Stomach (tissue), 9 donors: ENCODE measurements around the gene PRSS22. TPM values are rescaled to one million over a fixed set of nuclear protein-coding genes. Genes with fewer than 3 reads are reported as not detected.

ENCODE experiments used
- DNase-seq, 2 donors: peaks; one replicate each; pipeline versions ENCODE4 v3.0.0 to v3.0.0-alpha.2; 2013 to 2019
- H3K27ac ChIP-seq, 5 donors: fragments of 200-600 bp in 4 of 5; sonication (generic) in 4 of 5; one replicate each; pipeline ENCODE4 v1.5.1; 2013 to 2019; ENCODE audit warnings: mild to moderate bottlenecking in 1 of 5, moderate library complexity in 1 of 5
- H3K27me3 ChIP-seq, 3 donors: fragments of 200-600 bp; sonication (generic); one replicate each; pipeline ENCODE4 v1.5.1; 2017 to 2019; ENCODE audit warnings: mixed run types in 1 of 3
- H3K36me3 ChIP-seq, 4 donors: fragments of 200-600 bp; sonication (generic); 1 replicate in 3 of 4; 2 replicates in 1 of 4; pipeline ENCODE4 v1.5.1; 2016 to 2019
- H3K4me1 ChIP-seq, 4 donors: fragments of 200-600 bp; sonication (generic); one replicate each; pipeline ENCODE4 v1.5.1; 2016 to 2019
- H3K4me3 ChIP-seq, 4 donors: fragments of 200-600 bp; sonication (generic) in 3 of 4; one replicate each; pipeline ENCODE4 v1.5.1; 2016 to 2019; ENCODE audit warnings: mild to moderate bottlenecking in 1 of 4
- H3K9me3 ChIP-seq, 4 donors: fragments of 200-600 bp; sonication (generic); one replicate each; pipeline ENCODE4 v1.5.1; 2016 to 2019
- CTCF ChIP-seq, 7 experiments: fragments of 450-650 bp in 4 of 7; fragments of 200-600 bp in 3 of 7; sonication (generic) in 3 of 7; IDR thresholded peaks; one replicate each; pipeline ENCODE4 v1.5.1; 2016 to 2019; ENCODE audit warnings: antibody characterized with exemption in 7 of 7, control low read depth in 2 of 7, mild to moderate bottlenecking in 1 of 7
- EP300 ChIP-seq: sonication (generic); formaldehyde crosslinking; IDR thresholded peaks from one replicate; pipeline ENCODE4 v1.6.1; 2017; ENCODE audit warnings: antibody characterized with exemption
- POLR2A ChIP-seq, 4 donors: fragments of 450-650 bp; IDR thresholded peaks; one replicate each; pipeline ENCODE4 v1.6.1; 2016; ENCODE audit warnings: antibody characterized with exemption in 4 of 4, control low read depth in 2 of 4, mild to moderate bottlenecking in 1 of 4, moderate library complexity in 1 of 4
- POLR2AphosphoS5 ChIP-seq, 3 donors: sonication (generic); formaldehyde crosslinking; IDR thresholded peaks; one replicate each; pipeline ENCODE4 v1.6.1; 2016; ENCODE audit warnings: antibody characterized with exemption in 3 of 3
- WGBS, 5 donors: extraction: QIAGEN DNeasy Blood & Tissue Kit in 3 of 5; methylation state at CpG; one replicate each; pipeline versions ENCODE4 v1.1.5 to v1.1.7; 2013 to 2018; 5-methylcytosine and 5-hydroxymethylcytosine counted together
- intact Hi-C: fragments of 100-400 bp; cut with DNase I; formaldehyde crosslinking; loops from one replicate; pipeline ENCODE4 v1.15.1; 2023; ENCODE audit warnings: low total_unique reads
- polyA plus RNA-seq, 3 donors: library from polyadenylated mRNA; stranded (reverse); fragments of 200-250 nt; gene quantifications; one replicate each; pipeline ENCODE4 v1.2.3, GENCODE V29; 2013
- total RNA-seq, 5 donors: library from RNA; depleted of rRNA; stranded (reverse); fragments of >200 nt; gene quantifications; one replicate each; pipeline versions ENCODE4 v1.1.0 to v1.2.3, GENCODE V29; 2014 to 2016
- donor health status: healthy with polysubstance abuse.
- donor health status: Bipolar disorder and iron deficiency.
- donor health status: healthy.

PRSS22 gene
- total and polyA plus RNA-seq, 8 donors, result 1.8 to 62.2 (median 10.3) TPM; not detected in 1

- DNase-seq, result no peak
- Histone ChIP-seq H3K36me3 (no peaks in the 10 kb centered on the region), H3K4me1 (peaks cover 6 to 19% (median 17%) of the 10 kb centered on the region in 4 donors), H3K9me3 (no peaks in the 10 kb centered on the region), H3K4me3 (no peak overlapping the region), H3K27me3 (peaks cover 0 to 78% (median 0%) of the 10 kb centered on the region in 3 donors), H3K27ac (no peak overlapping the region)
- no peak for TF ChIP-seq EP300
- TF ChIP-seq POLR2A (IDR thresholded peaks at IDR 0.05), result no peak
- WGBS, 5 donors, result 79 to 89% (median 86%) methylated on average over 11 to 14 of the region's 14 CpGs
- intact Hi-C loops, result no loop called here
Observed at GRCh38 chr16:2827831-2828520, 30.0 kb downstream of the PRSS22 start.

GRCh38 chr16:2827374-2827791 is 30.6 kb downstream of the PRSS22 start:
- Histone ChIP-seq H3K27ac (no peak overlapping the region), H3K4me1 (peaks cover 6 to 19% (median 17%) of the 10 kb centered on the region in 4 donors), H3K36me3 (no peaks in the 10 kb centered on the region), H3K9me3 (no peaks in the 10 kb centered on the region), H3K27me3 (peaks cover 0 to 72% (median 0%) of the 10 kb centered on the region in 3 donors), H3K4me3 (no peak overlapping the region)
- no peak for DNase-seq
- TF ChIP-seq EP300 (no peak), POLR2AphosphoS5 (IDR thresholded peaks at IDR 0.05) (no peak), POLR2A (IDR thresholded peaks at IDR 0.05) (no peak), CTCF (IDR thresholded peaks at IDR 0.05) (no peak)
- intact Hi-C loops, result no loop called here
- WGBS, 5 donors, result 66 to 89% (median 81%) methylated on average over 3 to 15 of the region's 15 CpGs

GRCh38 chr16:2826591-2827373 is 31.2 kb downstream of the PRSS22 start:
- WGBS, 5 donors, result 52 to 77% (median 66%) methylated on average over 14 to 19 of the region's 19 CpGs

DNA sequence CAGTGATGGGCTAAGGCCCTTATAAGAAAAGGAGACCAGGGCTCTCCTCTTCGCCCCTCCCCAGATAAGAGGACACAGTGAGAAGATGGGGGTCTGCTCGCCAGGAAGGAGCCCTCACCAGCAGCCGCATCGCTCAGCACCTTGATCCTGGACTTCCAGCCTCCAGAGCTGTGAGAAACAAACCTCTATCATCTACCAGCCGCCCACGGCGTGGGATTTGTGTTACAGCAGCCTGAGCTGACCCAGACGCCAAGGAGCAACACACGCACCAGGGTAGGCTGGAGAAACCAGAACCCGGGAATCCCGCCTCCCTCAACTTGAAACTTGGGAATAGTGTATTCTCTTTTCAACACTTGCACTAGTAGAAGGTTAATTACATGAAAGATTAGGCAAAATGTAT is 32.1 kb downstream of the PRSS22 start:
- TF ChIP-seq POLR2A (IDR thresholded peaks at IDR 0.05) (no peak), EP300 (no peak), CTCF (IDR thresholded peaks at IDR 0.05) (no peak), POLR2AphosphoS5 (IDR thresholded peaks at IDR 0.05) (no peak)
- H3K27me3 ChIP-seq, result peaks cover 0 to 71% (median 0%) of the 10 kb centered on the region in 3 donors
- H3K9me3 ChIP-seq, result no peaks in the 10 kb centered on the region
- H3K36me3 ChIP-seq, result no peaks in the 10 kb centered on the region
- no peak for DNase-seq
- H3K4me1 ChIP-seq, result peaks cover 6 to 18% (median 16%) of the 10 kb centered on the region in 4 donors
- WGBS, 5 donors, result 64 to 88% (median 84%) methylated on average over 11 of the region's 11 CpGs
- H3K4me3 ChIP-seq, result no peak overlapping the region
- intact Hi-C loops, result no loop called here
- H3K27ac ChIP-seq, result no peak overlapping the region

More at GRCh38 chr16:2826591-2827373, 31.2 kb downstream of the PRSS22 start:
- Histone ChIP-seq H3K4me3 (no peak overlapping the region), H3K27me3 (peaks cover 0 to 71% (median 0%) of the 10 kb centered on the region in 3 donors), H3K9me3 (no peaks in the 10 kb centered on the region), H3K36me3 (no peaks in the 10 kb centered on the region), H3K4me1 (peaks cover 6 to 19% (median 17%) of the 10 kb centered on the region in 4 donors), H3K27ac (no peak overlapping the region)
- DNase-seq, result no peak
- intact Hi-C loops, result no loop called here
- TF ChIP-seq EP300 (no peak), POLR2A (IDR thresholded peaks at IDR 0.05) (no peak), CTCF (IDR thresholded peaks at IDR 0.05) (no peak)
